Osteocyte (in vitro differentiated cells): ENCODE data around the gene VAV3. TPM values are rescaled to one million over a fixed set of nuclear protein-coding genes. Genes with fewer than 3 reads are reported as not detected.

Experiments
- DNase-seq: peaks from one replicate; pipeline ENCODE4 v3.0.0; 2021; ENCODE audit warnings: mixed read lengths; ENCODE audit not compliant: unreplicated experiment; ENCODE audit errors: extremely low spot score
- H3K27ac Mint-ChIP-seq: one replicate; pipeline ENCODE4 v1.8.0; 2021; ENCODE audit warnings: mild to moderate bottlenecking, mixed read lengths; ENCODE audit not compliant: unreplicated experiment
- H3K27me3 Mint-ChIP-seq: one replicate; pipeline ENCODE4 v1.8.0; 2021; ENCODE audit warnings: mixed read lengths; ENCODE audit not compliant: unreplicated experiment
- H3K36me3 Mint-ChIP-seq: one replicate; pipeline ENCODE4 v1.8.0; 2021; ENCODE audit warnings: mixed read lengths; ENCODE audit not compliant: unreplicated experiment
- H3K4me1 Mint-ChIP-seq: one replicate; pipeline ENCODE4 v1.8.0; 2021; ENCODE audit warnings: mixed read lengths; ENCODE audit not compliant: unreplicated experiment
- H3K4me3 Mint-ChIP-seq: one replicate; pipeline ENCODE4 v1.8.0; 2021; ENCODE audit warnings: mild to moderate bottlenecking, moderate library complexity, mixed read lengths; ENCODE audit not compliant: unreplicated experiment
- H3K9me3 Mint-ChIP-seq: one replicate; pipeline ENCODE4 v1.8.0; 2021; ENCODE audit warnings: mixed read lengths; ENCODE audit not compliant: unreplicated experiment
- CTCF ChIP-seq: fragments of 200-600 bp; sonication (generic); IDR thresholded peaks from 2 replicates; pipeline ENCODE4 v1.5.0; 2021; ENCODE audit warnings: antibody characterized with exemption, mild to moderate bottlenecking, moderate library complexity
- total RNA-seq: library from RNA; stranded (reverse); gene quantifications from 2 replicates; pipeline ENCODE4 v1.2.1, GENCODE V29; 2021

The VAV3 gene
- total RNA-seq, 1 donor from 2014 or later: not detected

- H3K4me1 Mint-ChIP-seq: peaks cover 18% of the 10 kb centered on the region
- no peak for DNase-seq
- H3K4me3 Mint-ChIP-seq: peak overlapping the region; percentile 70
- no peak overlapping the region for H3K27ac Mint-ChIP-seq
- peaks cover 55% of the 10 kb centered on the region for H3K27me3 Mint-ChIP-seq
- H3K9me3 Mint-ChIP-seq: no peaks in the 10 kb centered on the region
- TF ChIP-seq CTCF: no peak
- H3K36me3 Mint-ChIP-seq: no peaks in the 10 kb centered on the region
These were observed 1.2 kb downstream of the VAV3 start for GRCh38 chr1:107963601-107964335.

GRCh38 chr1:107963008-107963407 lies 2.0 kb downstream of the VAV3 start:
- no peak for DNase-seq
- TF ChIP-seq CTCF: no peak
- peaks cover 55% of the 10 kb centered on the region for H3K27me3 Mint-ChIP-seq
- H3K36me3 Mint-ChIP-seq: no peaks in the 10 kb centered on the region
- H3K4me1 Mint-ChIP-seq: peaks cover 18% of the 10 kb centered on the region
- no peak overlapping the region for H3K4me3 Mint-ChIP-seq
- no peaks in the 10 kb centered on the region for H3K9me3 Mint-ChIP-seq
- H3K27ac Mint-ChIP-seq: no peak overlapping the region

GRCh38 chr1:107954719-107955415 lies 10.1 kb downstream of the VAV3 start:
- Mint-ChIP-seq H3K27me3 (peaks cover 20% of the 10 kb centered on the region), H3K36me3 (no peaks in the 10 kb centered on the region), H3K27ac (no peak overlapping the region), H3K4me1 (no peaks in the 10 kb centered on the region), H3K4me3 (no peak overlapping the region), H3K9me3 (no peaks in the 10 kb centered on the region)
- no peak for TF ChIP-seq CTCF
- DNase-seq: no peak

- Mint-ChIP-seq H3K36me3 (no peaks in the 10 kb centered on the region), H3K4me1 (no peaks in the 10 kb centered on the region), H3K9me3 (no peaks in the 10 kb centered on the region), H3K27me3 (peaks cover 15% of the 10 kb centered on the region), H3K4me3 (no peak overlapping the region), H3K27ac (no peak overlapping the region)
- no peak for TF ChIP-seq CTCF
- no peak for DNase-seq
These were observed 10.9 kb downstream of the VAV3 start for GRCh38 chr1:107954126-107954525.

- no peak overlapping the region for H3K27ac Mint-ChIP-seq
- H3K4me1 Mint-ChIP-seq: no peaks in the 10 kb centered on the region
- no peak overlapping the region for H3K4me3 Mint-ChIP-seq
- H3K9me3 Mint-ChIP-seq: no peaks in the 10 kb centered on the region
- no peaks in the 10 kb centered on the region for H3K36me3 Mint-ChIP-seq
- H3K27me3 Mint-ChIP-seq: peaks cover 15% of the 10 kb centered on the region
- TF ChIP-seq CTCF: no peak
- no peak for DNase-seq
These were observed 11.4 kb downstream of the VAV3 start for GRCh38 chr1:107953556-107953955.
